ENCODE results near the gene MAD1L1.

DNA sequence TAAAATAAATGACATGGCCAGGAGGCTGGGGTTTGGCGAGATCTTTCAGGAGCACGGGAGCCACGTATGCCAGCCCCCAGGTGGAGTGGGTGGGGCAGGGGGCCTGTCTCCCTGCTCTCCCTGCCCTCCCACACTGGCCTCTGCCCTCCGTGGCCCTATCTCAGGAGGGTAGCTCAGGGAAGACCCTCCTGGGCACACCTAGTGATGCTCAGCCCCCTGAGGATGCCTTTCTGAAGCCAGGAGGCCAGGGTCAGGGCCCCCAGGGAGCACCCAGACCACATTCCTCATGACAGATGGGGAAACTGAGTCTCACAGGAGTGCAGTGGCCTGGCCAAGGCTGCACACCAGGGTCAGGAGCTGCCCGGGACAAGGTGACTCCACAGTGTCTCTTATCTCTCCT is 339.3 kb downstream of the MAD1L1 start:
- TF ChIP-seq, protein P1, sequence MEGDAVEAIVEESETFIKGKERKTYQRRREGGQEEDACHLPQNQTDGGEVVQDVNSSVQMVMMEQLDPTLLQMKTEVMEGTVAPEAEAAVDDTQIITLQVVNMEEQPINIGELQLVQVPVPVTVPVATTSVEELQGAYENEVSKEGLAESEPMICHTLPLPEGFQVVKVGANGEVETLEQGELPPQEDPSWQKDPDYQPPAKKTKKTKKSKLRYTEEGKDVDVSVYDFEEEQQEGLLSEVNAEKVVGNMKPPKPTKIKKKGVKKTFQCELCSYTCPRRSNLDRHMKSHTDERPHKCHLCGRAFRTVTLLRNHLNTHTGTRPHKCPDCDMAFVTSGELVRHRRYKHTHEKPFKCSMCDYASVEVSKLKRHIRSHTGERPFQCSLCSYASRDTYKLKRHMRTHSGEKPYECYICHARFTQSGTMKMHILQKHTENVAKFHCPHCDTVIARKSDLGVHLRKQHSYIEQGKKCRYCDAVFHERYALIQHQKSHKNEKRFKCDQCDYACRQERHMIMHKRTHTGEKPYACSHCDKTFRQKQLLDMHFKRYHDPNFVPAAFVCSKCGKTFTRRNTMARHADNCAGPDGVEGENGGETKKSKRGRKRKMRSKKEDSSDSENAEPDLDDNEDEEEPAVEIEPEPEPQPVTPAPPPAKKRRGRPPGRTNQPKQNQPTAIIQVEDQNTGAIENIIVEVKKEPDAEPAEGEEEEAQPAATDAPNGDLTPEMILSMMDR (IDR thresholded peaks at IDR 0.05 in 8 of 11, conservative IDR thresholded peaks at IDR 0.05 in 3 of 11) = no peak
- TF ChIP-seq POLR2A (IDR thresholded peaks at IDR 0.05) = no peak
- no peak for TF ChIP-seq POLR2AphosphoS5 (IDR thresholded peaks at IDR 0.05)
